ENCODE data around the gene LUZP4.

GRCh38 chrX:115311601-115312001 is 22.1 kb downstream of the LUZP4 start:
- TF ChIP-seq ZNF423 (CRISPR knock-in tag; IDR thresholded peaks at IDR 0.05) (no peak), CTCF (IDR thresholded peaks at IDR 0.05) (no peak), CREB1 (CRISPR knock-in tag; IDR thresholded peaks at IDR 0.05) (no peak), NFE2L1 (CRISPR knock-in tag; IDR thresholded peaks at IDR 0.05) (no peak), ZNF512 (CRISPR knock-in tag; IDR thresholded peaks at IDR 0.05; ENCODE audit: borderline replicate concordance) (no peak), IRF2 (CRISPR knock-in tag; IDR thresholded peaks at IDR 0.05; ENCODE audit: borderline replicate concordance, low read depth) (no peak), NR1H2 (CRISPR knock-in tag; IDR thresholded peaks at IDR 0.05) (no peak), TCF7 (CRISPR knock-in tag; IDR thresholded peaks at IDR 0.05; ENCODE audit: low read depth) (no peak), NR2C2 (CRISPR knock-in tag; IDR thresholded peaks at IDR 0.05) (no peak), ZMAT4 (CRISPR knock-in tag; IDR thresholded peaks at IDR 0.05) (no peak), ZNF121 (CRISPR knock-in tag; IDR thresholded peaks at IDR 0.05) (no peak)

All from WTC11 (cell line).